HEK293 (cell line): Measurements from ENCODE around the gene BCAP31.

Source experiments
- CTCF ChIP-seq: fragments of 450-650 bp; formaldehyde crosslinking; IDR thresholded peaks from 2 replicates; pipeline ENCODE4 v1.5.1; 2016; ENCODE audit warnings: missing biosample characterization, missing genetic modification characterization
- HOXA7 ChIP-seq: sonication (generic); formaldehyde crosslinking; IDR thresholded peaks from 2 replicates; pipeline ENCODE4 v1.8.1; 2022; ENCODE audit warnings: missing genetic modification reagents, borderline replicate concordance
- KLF9 ChIP-seq: fragments of 450-650 bp; formaldehyde crosslinking; IDR thresholded peaks from 2 replicates; pipeline ENCODE4 v1.5.1; 2016; ENCODE audit warnings: missing biosample characterization, missing genetic modification characterization, low read depth
- ZBTB11 ChIP-seq: fragments of 450-650 bp; formaldehyde crosslinking; conservative IDR thresholded peaks from 2 replicates; pipeline ENCODE4 v1.5.1; 2016; ENCODE audit warnings: low read depth, missing biosample characterization, missing genetic modification characterization
- ZNF274 ChIP-seq, 2 experiments: fragments of 200-500 bp in 1 of 2; fragments of 450-650 bp in 1 of 2; sonication (Bioruptor generic) in 1 of 2; formaldehyde crosslinking in 1 of 2; IDR thresholded peaks; 2 replicates each; pipeline versions ENCODE4 v1.5.1 to v1.6.1; 2014 to 2016; ENCODE audit warnings: borderline replicate concordance in 1 of 2, inconsistent platforms in 1 of 2, low read length in 1 of 2, missing biosample characterization in 1 of 2, missing genetic modification characterization in 1 of 2
- ZSCAN30 ChIP-seq: fragments of 450-650 bp; IDR thresholded peaks from 2 replicates; pipeline ENCODE4 v1.5.1; 2018; ENCODE audit warnings: missing biosample characterization, mild to moderate bottlenecking, missing genetic modification characterization, moderate library complexity

- no peak for TF ChIP-seq ZNF274 (IDR thresholded peaks at IDR 0.05; ENCODE audit: low read length)
- no peak for TF ChIP-seq ZNF274 (tag by site-specific recombination; IDR thresholded peaks at IDR 0.05; ENCODE audit: borderline replicate concordance)
- TF ChIP-seq KLF9 (tag by site-specific recombination), result no peak
- TF ChIP-seq HOXA7 (CRISPR knock-in tag), result no peak
- TF ChIP-seq CTCF, result no peak
- no peak for TF ChIP-seq ZBTB11 (tag by site-specific recombination)
- no peak for TF ChIP-seq ZSCAN30 (tag by site-specific recombination)
Observed at GRCh38 chrX:153744210-153745066, 20.3 kb upstream of the BCAP31 start.
